Measurements from ENCODE around the gene UBE2O.
"Not testable (repeated sequence)": the region's sequence is repeated elsewhere in the genome, so short reads cannot be mapped to it uniquely, and the experiment has no call there.

The UBE2O gene

GRCh38 chr17:76350463-76350862 is 102.5 kb downstream of the UBE2O start:
- Histone ChIP-seq H3K27me3 (ENCODE audit: insufficient read depth, poor library complexity, severe bottlenecking) (no peaks in the 10 kb centered on the region), H3K4me3 (replicated peaks; ENCODE audit: insufficient read depth, low read length) (no peak overlapping the region), H3K27ac (replicated peaks) (no peak overlapping the region)
- TF ChIP-seq REST (IDR thresholded peaks at IDR 0.05; ENCODE audit: insufficient replicate concordance, low read depth) = no peak
- TF ChIP-seq GABPA (IDR thresholded peaks at IDR 0.05; ENCODE audit: low read depth) = no peak
- no peak for TF ChIP-seq SPI1 (IDR thresholded peaks at IDR 0.05; ENCODE audit: borderline replicate concordance, low read depth)
- TF ChIP-seq POLR2AphosphoS5 (IDR thresholded peaks at IDR 0.05; ENCODE audit: low read depth) = no peak
- no peak for TF ChIP-seq CTCF (IDR thresholded peaks at IDR 0.05; ENCODE audit: insufficient read depth, low read length)
- no peak for DNase-seq (ENCODE audit: low read depth in 1 of 2, low spot score in 1 of 2)

- not testable (repeated sequence) for H3K4me3 ChIP-seq (replicated peaks; ENCODE audit: insufficient read depth, low read length); H3K27me3 ChIP-seq (ENCODE audit: insufficient read depth, poor library complexity, severe bottlenecking); DNase-seq (ENCODE audit: low read depth in 1 of 2, low spot score in 1 of 2); H3K27ac ChIP-seq (replicated peaks)
These were observed 106.0 kb downstream of the UBE2O start for GRCh38 chr17:76346936-76347335.

GRCh38 chr17:76345377-76345974 is 107.5 kb downstream of the UBE2O start:
- no peak for DNase-seq (ENCODE audit: low read depth in 1 of 2, low spot score in 1 of 2)
- Histone ChIP-seq H3K27me3 (ENCODE audit: insufficient read depth, poor library complexity, severe bottlenecking) (no peaks in the 10 kb centered on the region), H3K4me3 (replicated peaks; ENCODE audit: insufficient read depth, low read length) (no peak overlapping the region), H3K27ac (replicated peaks) (no peak overlapping the region)
- no peak for TF ChIP-seq GABPA (IDR thresholded peaks at IDR 0.05; ENCODE audit: low read depth)
- no peak for TF ChIP-seq POLR2AphosphoS5 (IDR thresholded peaks at IDR 0.05; ENCODE audit: low read depth)
- TF ChIP-seq SPI1 (IDR thresholded peaks at IDR 0.05; ENCODE audit: borderline replicate concordance, low read depth) = no peak
- no peak for TF ChIP-seq CTCF (IDR thresholded peaks at IDR 0.05; ENCODE audit: insufficient read depth, low read length)
- no peak for TF ChIP-seq REST (IDR thresholded peaks at IDR 0.05; ENCODE audit: insufficient replicate concordance, low read depth)

GRCh38 chr17:76343106-76343505 is 109.8 kb downstream of the UBE2O start:
- no peak for DNase-seq (ENCODE audit: low read depth in 1 of 2, low spot score in 1 of 2)
- TF ChIP-seq POLR2AphosphoS5 (IDR thresholded peaks at IDR 0.05; ENCODE audit: low read depth) (no peak), SPI1 (IDR thresholded peaks at IDR 0.05; ENCODE audit: borderline replicate concordance, low read depth) (no peak), REST (IDR thresholded peaks at IDR 0.05; ENCODE audit: insufficient replicate concordance, low read depth) (no peak), CTCF (IDR thresholded peaks at IDR 0.05; ENCODE audit: insufficient read depth, low read length) (no peak), GABPA (IDR thresholded peaks at IDR 0.05; ENCODE audit: low read depth) (no peak)
- no peak overlapping the region for H3K27ac ChIP-seq (replicated peaks)
- H3K27me3 ChIP-seq (ENCODE audit: insufficient read depth, poor library complexity, severe bottlenecking) = no peaks in the 10 kb centered on the region
- no peak overlapping the region for H3K4me3 ChIP-seq (replicated peaks; ENCODE audit: insufficient read depth, low read length)

Measured in HL-60 (cell line).